HG03457 (cell line): ENCODE measurements around the gene AFF1.
"Not testable (repeated sequence)": the region's sequence is repeated elsewhere in the genome, so short reads cannot be mapped to it uniquely, and the experiment has no call there.

Source experiments
- ATAC-seq: cut with Tn5 transposase; IDR thresholded peaks from one replicate; pipeline ENCODE4 v1.9.1; 2021; ENCODE audit warnings: moderate number of reproducible peaks; ENCODE audit not compliant: unreplicated experiment

The AFF1 gene

DNA sequence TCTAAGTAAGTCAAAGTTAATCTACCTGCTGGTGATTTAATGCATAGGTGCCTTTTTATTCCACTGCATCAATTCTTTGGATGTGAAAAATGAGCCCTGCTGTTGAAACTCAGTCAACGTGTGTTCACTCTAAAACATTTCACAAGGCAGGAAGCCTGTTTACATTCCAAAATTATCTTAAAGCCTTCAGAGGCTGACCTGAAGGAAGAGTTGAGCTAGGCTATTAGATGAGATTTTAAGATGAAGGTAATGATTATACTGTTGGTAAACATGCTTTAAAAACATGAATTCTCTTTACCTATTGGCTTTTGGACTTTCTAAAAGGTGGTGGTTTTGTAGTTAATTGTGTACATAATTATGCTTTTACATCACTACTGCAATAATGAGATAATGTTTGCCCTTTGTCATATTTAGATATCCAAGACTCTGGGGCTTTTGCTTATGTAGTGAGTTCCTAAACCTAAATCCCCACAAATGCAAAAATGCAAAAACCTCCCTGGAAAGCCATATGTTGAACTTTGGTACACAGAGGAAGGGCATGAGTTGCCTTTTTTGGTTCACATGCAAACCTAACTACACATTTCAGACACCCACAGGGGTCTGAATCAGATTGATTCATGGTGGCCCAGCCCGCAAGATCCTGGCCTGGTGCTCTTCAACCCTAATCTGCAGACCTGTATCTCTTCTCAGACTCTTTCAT is 193.3 kb downstream of the AFF1 start:
- no peak for ATAC-seq

DNA sequence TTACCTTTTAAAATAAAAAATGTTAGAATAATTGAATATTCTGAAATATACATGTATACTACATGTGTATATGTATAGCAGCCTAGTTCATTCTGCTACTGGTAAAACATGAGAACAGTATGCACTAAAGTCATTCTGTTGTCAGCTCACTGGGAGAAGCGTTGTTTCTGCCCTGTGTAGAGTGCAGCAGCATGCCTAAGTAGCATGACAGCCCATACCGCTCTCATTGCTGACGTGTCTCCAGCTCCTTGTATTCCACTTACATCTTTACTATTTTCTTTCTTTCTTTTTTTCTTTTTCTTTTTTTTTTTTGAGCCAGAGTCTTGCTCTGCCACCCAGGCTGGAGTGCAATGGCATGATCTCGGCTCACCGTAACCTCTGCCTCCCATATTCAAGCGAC is 194.9 kb downstream of the AFF1 start:
- ATAC-seq = no peak

DNA sequence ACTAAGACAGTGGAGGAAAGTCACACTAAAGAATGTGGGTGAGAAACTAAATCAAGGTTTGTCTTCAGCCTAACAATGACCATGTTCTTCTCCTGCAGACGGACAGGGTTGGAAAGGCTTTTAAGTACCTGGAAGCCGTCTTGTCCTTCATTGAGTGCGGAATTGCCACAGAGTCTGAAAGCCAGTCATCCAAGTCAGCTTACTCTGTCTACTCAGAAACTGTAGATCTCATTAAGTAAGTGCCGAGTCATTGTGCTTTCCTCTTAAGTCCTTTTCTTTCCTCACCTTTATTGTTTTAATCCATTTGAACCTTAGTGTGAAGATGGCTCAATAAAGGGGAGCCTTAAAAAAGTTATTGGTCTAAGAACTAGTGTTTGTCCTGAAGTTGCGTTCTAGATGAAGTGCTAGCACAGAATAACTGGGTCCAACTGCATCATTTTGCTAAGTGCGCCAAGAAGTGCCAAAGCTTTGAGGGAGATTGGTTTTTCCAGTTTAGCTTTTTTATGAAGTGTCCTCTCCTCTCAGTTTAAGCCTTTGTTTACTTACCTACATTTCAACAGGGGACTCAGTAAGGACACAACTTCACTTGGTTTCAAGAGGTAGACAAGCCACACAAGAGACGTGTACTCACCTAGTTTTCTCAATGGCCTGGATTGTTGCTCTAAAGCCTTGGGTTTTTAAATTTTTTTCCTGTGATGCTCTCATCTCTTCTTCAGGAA is 196.3 kb downstream of the AFF1 start:
- no peak for ATAC-seq

DNA sequence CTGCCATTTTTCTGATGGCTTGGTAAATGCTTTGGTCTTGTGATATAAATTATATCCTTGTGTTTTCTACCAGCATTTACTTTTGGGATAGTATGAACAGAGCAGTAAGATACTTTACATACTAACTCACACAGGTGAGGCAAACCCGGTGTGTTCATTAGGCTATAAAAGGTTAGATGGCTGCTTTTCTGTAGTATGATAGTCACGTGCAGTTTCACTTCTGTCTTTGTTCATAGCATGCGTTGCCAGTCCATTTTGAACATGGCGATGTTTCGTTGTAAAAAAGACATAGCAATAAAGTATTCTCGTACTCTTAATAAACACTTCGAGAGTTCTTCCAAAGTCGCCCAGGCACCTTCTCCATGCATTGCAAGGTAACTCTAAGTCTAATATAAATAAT is 197.2 kb downstream of the AFF1 start:
- no peak for ATAC-seq

DNA sequence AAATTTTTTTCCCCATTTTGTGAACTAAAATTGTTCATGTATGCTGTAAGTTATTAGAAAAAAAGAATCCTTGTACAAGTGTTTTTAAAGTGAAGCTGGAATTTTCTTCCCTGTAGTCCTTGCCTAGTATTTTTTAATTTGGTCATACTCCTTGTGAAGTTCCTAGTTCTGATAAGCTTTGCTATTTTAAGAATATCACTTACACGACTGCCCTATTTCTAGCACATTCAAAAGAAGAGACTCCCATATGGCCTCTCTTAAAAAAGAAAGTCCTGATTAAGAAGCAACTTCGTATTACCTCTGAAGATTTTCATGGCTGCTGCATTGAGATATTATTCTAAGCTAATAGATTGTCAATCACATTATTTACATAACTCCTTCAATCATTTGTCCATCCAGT is 198.4 kb downstream of the AFF1 start:
- no peak for ATAC-seq

DNA sequence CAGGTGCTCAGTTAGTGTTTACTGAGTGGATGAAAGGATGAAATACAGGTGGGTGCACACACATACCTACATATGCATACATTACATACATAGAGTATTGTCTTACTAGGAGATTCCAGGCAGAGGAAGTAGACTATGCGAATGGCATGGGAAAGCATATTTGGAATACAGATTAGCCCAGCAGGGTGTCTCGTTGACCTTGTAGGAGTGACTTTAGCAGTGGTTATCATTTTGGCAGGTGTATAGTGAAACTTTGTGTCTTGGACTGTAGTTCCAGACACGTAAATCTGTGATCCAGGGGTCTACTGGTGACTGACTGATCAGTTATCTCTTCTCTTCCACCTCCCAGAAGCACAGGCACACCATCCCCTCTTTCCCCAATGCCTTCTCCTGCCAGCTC is 199.3 kb downstream of the AFF1 start:
- no peak for ATAC-seq

DNA sequence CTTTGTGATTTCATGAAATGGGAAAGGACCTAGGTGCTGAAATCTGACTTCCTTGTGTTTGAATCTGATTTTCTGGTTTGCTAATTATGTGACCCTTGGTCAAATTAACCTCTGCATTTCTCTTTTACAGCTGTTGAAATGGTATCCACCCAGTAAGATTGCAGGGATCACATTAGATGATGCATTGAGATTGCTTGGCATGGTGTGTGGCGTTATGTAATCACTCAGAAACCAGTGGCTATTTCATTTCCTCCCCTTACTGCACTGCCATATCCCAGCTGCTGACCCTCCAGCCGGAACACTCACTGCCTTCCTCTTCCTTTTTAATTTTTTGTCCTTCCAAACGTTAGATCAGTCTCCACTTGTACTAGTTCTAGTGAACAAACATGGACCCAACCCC is 206.6 kb downstream of the AFF1 start:
- ATAC-seq = no peak

DNA sequence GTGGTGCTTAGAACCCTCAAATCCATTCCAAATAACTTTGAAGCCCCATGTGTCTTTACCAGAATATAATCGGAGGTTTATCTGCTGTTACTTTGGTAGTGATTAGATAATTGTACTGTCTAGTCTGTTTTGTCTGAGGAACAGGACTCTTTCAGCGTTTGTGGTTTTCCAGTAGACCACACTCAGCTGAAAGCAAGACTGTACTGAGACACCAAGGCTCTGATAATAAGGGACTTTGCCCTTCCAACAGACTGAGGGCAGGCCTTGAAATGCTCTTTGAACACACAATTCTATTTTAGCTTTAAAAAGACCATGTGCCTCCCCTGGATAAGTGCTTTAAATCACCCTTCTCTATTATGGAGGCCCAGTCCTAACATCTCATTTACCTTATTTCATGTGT is 209.5 kb downstream of the AFF1 start:
- no peak for ATAC-seq

DNA sequence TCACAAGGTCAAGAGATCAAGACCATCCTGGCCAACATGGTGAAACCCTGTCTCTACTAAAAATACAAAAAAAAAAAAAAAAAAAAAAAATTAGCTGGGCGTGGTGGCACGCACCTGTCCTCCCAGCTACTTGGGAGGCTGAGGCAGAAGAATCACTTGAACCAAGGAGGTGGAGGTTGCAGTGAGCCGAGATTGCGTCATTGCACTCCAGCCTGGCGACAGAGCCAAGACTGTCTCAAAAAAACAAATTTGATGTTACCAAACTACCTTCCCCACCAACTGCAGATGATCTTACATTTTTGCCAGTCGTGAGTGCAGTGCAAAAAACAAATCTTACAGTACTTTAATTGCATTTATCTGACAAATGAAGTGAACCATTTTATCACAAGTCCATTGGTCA is 211.1 kb downstream of the AFF1 start:
- not testable (repeated sequence) for ATAC-seq

DNA sequence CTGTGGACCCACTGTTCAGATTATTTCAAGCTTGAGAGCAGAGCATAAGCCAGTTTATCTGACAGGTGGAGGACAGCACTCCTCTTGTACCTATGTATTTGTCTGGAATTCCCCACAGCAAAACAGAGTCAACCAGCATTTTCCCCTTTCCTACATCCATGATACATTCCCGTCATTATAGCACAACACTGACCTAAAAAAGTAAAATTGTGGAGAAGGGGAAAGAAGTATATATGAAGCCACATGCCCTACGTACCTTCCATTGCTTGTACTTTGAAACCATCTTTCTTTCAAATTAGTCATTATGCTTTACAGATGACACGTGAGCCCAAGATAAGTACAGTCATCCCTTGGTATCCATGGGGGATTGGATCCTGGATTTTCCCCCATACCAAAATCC is 212.3 kb downstream of the AFF1 start:
- no peak for ATAC-seq

DNA sequence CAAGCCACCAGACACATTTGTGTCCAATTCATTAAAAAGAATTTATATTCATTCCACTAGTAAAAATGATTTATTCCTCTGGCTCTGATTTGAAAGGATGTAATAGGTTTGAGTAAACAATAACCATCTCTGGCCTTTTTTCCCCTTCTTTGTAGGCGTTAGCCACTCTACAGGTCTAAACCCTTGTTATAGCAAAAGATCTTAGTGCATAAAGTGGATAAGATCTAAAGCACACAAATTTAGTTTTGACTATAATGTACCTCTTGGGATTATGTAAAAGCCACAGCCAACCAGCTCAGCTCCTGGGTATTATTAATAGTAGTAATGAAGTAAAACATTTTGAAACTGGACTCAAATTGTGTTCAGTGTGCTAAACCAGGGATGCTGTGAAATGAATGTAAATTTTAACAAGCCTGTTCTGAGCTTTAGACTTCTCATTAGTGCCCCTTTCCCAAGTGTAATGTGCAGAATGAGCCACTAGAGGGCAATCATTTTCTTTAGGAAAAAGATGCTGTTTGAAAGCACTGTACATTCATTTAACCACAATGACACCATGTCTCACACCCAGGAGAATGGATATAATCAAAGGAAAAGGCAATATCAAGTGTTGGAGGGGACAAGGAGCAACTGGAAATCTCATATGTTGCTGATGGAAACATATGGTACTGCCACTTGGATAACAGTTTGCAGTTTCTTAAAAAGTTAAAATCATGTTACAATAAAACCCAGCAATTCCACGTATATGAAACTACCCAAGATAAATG is 215.9 kb downstream of the AFF1 start:
- no peak for ATAC-seq

DNA sequence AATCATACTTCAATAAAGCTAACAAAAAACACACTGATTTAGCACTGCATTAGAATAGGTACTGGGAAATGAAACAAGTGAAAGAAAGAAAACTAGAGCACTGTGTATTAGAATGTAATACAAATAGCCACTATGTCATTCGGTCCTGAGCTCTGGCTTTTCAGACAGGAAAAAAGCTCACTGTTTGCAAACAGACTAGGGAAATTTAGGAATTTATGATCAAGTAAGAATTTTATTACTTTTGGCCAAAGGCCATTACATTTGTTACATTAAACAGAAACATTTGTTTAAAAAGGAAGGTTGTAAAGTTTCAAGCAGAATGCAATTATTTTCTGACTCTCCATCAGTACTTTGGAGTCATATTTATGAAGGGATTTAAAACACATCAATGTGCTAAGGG is 216.9 kb downstream of the AFF1 start:
- ATAC-seq = no peak

DNA sequence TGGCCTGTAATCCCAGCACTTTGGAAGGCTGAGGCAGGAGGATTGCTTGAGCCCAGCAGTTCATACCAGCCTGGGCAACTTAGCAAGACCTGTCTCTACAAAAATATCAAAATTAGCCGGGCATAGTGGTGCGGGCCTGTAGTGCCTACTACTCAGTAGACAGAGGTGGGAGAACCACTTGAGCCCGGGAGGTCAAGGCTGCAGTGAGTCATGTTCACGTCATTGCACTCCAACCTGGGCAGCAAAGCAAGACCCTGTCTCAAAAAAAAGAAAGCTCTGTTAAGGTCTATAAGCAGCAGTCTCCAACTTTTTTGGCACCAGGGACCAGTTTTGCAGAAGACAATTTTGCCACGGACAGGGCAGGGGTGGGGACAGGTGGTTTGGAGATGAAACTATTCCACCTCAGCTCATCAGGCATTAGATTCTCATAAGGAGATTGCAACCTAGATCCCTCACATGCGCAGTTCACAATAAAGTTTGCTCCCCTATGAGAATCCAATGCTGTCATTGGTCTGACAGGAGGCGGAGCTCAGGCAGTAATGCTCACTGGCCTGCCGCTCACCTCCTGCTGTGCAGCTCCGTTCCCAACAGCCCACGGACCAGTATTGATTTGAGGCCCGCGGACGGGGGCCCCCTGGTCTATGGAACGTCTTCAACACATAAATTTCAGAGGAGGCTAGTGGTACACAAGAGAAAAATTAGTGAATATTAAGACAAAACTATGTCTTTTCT is 217.7 kb downstream of the AFF1 start:
- ATAC-seq = no peak

DNA sequence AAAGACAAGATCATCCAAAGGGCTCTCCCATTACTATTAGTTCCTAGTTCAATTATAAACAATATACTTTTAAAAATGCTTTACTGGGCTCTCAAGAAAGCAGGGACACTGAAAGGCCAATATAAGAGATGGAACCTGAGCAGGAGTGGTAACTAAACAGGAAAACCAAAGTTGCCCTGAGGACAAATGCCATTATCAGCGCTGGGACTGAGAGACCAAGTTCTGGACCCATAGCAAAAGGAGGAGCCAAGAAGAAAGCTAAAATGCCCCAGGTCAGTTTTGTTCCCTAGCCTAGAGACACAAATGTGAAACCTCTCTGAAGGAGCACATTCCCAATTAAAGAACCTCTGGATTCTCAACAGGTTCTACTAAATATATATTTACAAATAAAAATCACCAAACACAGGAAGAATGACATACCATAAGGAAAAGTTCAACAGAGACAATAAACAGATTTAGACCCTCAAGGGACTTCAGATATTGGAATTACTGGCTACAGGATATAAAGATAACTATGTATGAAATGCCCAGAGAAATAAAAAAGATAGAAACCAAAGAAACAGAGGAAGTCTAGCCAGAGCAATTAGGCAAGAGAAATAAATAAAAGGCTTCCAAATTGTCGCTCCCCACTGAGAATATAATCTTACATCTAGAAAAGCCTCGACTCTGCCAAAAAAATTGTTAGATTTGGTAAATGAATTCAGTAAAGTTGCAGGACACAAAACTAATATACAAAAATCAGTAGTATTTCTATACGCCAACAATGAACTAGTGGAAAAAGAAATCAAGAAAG is 218.5 kb downstream of the AFF1 start:
- ATAC-seq = no peak

DNA sequence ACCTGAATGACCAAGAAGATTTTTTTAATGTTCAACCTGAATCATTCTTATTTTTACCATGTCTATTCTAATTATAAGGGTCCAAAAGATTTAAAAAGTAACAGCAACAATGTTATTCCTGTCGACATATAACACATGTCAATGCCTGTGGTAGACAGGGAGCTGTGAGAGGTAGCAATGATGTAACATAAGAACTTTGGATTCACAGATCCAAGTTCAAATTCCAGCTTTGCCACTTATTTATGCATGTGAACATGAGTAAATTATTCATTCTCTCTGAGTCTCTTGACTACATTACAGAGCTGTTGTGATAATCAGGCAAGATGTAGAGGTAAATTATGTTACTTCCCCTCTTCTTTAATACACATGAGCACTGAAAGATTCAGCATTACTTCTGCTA is 231.1 kb downstream of the AFF1 start:
- ATAC-seq = no peak

DNA sequence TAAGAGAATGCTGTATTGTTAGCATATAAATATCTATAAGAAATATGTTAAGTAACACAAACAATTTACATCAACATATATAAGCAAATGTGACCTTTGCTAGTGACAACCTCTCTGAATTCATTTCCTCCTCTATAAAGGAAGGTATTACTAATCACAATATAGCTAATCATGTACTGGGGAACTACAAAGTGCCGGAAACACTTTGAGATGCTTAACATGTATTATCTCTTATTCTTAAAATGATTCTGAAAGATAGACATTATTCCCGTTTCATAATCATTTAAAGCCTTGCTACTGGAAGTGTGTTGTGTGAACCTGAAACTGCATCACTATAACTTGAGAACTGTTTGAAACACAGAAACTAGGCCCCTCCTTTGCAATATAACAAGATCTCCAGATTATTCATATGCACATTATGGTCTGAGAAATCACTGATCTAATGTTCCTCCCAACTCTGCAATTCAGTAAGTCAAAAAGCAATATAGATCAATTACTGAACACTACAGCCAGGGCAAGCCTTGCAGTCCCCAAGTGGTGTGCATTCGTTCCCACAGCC is 231.6 kb downstream of the AFF1 start:
- ATAC-seq = no peak

DNA sequence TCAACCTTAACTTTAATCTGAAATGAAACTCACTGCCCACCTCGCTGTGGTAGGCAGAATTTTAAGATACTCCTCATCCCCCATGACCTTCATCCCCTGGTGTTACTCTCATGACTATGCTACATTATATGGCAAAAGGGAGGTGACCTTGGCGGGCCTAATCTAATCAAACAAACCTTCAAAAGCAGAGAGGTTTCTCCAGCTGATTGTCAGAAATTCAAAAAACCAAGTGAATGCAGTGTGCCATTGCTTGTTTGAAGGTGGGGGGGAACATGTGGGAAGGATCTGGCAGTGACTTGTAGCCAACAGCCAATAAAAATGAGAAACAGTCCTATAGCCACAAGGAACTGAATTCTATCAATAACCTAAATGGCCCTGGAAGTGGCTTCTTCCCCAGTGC is 237.1 kb downstream of the AFF1 start:
- no peak for ATAC-seq

DNA sequence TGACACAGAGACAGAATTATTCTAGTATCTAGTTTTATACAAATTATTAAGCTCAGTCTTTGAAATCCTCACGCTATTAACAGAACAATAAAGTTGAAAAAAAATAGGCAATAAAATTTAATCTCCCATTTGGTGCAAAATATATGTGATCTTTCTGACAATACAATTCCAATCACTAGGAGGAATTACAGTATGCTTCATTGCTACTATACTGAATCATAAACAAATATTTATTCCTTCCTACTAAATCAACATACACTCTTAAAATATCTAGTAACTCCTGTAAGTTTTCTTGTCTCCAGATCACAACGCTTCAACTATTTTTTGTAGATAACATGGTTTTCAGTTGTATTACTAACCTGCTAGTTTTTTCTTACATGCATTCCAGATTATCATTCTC is 239.9 kb downstream of the AFF1 start:
- ATAC-seq = no peak

DNA sequence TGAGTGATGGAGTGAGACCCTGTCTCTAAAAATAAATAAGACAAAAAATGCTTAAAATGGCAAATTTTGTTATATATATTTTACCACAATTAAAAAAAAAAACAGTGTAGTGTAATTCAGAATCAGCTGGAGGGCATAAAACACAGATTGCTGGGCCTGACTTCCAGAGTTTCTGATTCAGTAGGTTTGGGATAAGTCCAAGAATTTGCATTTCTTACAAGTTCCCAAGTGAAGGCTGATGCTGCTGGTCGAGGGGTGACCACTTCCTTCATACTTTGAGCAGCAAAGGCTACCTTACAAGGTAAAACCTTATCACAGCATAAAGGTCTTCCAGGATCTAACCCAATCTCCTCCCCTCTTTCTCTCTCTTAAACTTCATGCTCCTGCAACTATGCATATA is 244.9 kb downstream of the AFF1 start:
- ATAC-seq = no peak

DNA sequence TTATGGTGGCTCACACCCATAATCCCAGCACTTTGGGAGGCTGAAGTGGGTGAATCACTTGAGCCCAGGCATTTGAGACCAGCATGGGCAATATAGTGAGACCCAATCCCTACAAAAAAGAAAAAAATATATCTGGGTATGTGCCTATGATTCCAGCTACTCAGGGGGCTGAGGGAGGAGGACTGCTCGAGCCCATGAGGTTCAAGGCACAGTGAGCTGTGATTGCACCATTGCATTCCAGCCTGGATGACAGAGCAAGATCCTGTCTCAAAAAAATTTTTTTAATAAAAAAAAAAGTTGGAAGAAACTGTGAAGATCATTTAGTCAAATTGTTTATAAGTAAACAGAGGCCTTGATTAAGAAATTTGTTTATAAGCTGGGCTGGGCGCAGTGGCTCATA is 246.0 kb downstream of the AFF1 start:
- ATAC-seq = no peak
